HG03045 (cell line): ENCODE results near the gene REC8.
A peak's percentile ranks its signal among the peaks of the same experiment; 100 is the strongest.
"Not testable (repeated sequence)": the region's sequence is repeated elsewhere in the genome, so short reads cannot be mapped to it uniquely, and the experiment has no call there.

Experiments
- ATAC-seq: cut with Tn5 transposase; IDR thresholded peaks from one replicate; pipeline ENCODE4 v1.9.1; 2021; ENCODE audit warnings: mild to moderate bottlenecking, moderate library complexity; ENCODE audit not compliant: unreplicated experiment

Gene REC8

DNA sequence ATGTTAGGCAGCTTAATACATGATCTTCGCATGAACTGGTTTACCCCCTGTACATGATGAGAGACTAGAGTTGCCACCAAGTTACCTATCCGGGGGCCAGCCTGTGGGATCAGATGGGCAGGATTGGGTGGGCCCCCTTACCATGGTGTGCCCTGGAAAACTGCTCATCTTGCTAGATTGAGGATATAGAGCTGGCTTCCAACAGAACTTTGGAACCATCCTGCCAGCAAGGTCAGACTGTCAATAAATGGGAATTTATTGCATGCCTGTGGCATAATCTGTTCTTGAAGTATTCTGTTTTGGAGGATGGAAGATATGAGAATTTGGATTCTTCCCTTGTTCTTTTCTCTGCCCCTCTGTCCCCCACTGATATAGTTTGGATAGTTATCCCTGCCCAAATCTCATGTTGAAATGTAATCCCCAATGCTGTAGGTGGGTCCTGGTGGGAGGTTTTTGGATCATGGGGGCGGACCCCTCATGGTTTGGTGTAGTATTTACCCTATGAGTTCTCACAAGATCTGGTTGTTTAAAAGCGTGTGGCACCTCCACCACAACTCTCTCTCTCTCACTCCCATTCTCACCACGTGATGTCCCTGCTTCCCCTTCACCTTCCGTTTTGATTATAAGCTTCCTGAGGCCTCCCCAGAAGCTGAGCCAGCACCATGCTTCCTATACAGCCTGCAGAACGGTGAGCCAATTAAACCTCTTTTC lies 27.1 kb downstream of the REC8 start:
- ATAC-seq, result no peak

DNA sequence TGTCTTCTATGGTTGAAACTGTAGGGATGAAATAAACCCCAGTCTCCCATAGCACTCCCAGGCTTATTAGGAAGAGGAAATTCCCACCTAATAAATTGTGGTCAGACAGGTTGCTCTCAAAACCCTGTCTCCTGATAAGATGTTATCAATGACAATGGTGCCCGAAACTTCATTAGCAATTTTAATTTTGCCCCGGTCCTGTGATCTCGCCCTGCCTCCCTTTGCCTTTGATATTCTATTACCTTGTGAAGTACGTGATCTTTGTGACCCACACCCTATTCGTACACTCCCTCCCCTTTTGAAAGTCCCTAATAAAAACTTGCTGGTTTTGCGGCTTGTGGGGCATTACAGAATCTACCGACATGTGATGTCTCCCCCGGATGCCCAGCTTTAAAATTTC lies 30.7 kb downstream of the REC8 start:
- not testable (repeated sequence) for ATAC-seq

DNA sequence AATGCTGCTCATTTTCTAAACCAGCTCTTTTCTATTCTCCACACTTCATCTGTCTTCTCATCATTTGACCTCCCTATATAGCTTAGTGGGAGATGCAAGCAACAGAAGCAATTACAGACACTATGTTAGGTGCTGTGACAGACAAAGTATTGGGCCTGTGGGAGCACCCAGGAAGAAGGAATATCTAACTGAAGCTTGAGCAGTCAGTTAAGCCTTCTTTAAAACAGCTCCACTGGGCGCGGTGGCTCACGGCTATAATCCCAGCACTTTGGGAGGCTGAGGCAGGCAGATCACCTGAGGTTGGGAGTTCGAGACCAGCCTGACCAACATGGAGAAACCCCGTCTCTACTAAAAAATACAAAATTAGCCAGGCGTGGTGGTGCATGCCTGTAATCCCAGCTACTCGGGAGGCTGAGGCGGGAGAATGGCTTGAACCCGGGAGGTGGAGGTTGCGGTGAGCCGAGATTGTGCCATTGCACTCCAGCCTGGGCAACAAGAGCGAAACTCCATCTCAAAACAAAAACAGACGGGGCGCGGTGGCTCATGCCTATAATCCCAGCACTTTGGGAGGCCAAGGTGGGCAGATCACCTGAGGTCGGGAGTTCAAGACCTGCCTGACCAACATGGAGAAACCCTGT lies 31.5 kb downstream of the REC8 start:
- not testable (repeated sequence) for ATAC-seq

DNA sequence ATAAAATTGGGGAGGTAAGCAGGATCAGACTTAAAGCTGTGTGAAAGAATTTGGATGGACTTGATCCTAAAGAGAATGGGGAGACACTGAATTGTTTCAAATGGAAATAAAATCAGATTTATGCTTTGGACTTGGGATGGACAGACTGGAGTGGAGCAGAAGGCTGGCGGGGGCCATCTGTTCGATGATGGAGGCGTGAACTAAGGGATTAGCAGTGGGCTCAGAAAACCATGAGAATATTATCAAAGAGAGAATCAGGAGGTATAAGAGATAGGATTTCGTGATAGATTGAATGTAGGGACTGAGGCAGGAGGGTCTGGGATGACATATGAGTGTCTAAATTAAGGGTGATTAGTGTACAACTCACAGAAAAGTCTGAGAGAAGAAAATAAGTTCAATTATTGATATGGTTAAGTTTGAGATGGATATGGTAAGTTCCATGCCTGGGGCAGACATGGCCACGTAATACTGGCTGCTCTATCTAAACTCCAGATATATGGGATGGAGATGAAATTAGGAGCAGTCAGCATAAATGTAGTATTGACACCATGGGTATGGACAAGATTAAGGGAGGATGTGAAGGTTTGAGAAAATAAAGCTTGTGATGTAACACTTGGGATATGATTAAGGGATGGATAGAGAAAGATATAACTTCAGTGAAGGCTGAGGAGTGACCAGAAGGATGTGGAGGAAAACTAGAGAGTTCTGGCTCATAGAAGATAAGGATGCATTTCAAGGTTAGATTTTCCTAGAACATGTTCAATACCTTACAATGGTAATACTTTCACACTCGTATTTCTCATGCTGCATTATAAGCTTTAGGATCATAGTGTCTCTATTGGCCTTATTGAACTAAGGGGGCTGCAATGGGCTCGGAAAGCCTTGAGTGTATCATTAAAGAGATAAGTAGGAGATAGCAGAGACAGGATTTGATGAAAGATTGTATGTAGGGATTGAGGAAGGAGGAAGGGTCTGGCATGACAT lies 32.6 kb downstream of the REC8 start:
- no peak for ATAC-seq

DNA sequence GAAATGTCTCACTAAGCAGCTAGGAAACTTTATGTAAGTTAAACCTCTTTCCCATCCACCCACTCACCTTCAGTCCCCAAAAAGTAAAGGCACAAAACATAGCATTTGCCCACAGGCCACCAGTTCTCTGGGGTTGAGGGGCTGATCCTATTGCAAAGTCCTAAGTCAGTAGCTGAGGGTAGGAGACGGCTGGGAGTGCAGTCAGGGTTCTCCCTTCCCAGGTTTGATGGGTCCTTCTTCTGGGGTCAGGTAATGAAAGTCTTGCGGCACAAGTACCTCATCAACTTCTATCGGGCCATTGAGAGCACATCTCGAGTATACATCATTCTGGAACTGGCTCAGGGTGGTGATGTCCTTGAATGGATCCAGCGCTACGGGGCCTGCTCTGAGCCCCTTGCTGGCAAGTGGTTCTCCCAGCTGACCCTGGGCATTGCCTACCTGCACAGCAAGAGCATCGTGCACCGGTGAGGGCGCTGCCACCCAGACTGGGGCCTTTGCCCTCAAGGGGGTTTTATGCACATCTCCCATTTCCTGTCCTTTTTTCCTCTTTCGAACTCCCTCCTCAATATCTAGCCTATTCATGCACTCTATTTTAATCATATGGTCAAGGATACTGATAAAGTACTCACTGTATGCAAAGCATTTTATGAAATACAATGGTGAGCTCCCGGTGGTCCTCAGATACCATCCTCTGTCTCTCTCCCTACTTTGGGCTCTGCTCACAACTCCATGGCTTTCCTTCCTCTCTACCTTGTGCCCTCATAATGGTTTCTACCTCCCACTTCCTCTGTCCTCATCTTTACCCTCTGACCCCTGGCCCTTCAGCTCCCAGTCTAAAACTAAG lies 34.6 kb downstream of the REC8 start:
- ATAC-seq, result no peak

DNA sequence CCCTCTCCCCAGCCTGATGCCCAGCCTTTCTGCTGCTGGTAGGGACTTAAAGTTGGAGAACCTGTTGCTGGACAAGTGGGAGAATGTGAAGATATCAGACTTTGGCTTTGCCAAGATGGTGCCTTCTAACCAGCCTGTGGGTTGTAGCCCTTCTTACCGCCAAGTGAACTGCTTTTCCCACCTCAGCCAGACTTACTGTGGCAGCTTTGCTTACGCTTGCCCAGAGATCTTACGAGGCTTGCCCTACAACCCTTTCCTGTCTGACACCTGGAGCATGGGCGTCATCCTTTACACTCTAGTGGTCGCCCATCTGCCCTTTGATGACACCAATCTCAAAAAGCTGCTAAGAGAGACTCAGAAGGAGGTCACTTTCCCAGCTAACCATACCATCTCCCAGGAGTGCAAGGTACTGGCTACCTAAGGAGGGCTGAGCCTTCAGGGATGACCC lies 35.2 kb downstream of the REC8 start:
- ATAC-seq, result no peak

DNA sequence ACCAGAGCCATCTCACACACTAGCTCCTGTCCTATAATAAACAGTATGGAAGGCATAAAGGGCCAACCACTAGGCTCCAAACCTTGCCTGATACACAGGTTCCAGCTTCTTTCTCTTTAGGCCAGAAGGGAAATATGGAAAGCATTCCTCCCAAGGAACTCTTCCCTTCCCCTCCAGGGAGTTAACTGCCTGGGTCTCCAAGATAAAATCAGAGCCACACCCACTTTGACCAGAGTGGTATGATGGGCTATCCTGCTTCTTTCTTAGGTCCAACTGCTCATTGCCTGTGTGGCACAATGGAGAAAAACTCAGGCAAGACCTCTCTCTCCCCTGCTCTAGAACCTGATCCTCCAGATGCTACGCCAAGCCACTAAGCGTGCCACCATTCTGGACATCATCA lies 35.7 kb downstream of the REC8 start:
- ATAC-seq, result no peak

DNA sequence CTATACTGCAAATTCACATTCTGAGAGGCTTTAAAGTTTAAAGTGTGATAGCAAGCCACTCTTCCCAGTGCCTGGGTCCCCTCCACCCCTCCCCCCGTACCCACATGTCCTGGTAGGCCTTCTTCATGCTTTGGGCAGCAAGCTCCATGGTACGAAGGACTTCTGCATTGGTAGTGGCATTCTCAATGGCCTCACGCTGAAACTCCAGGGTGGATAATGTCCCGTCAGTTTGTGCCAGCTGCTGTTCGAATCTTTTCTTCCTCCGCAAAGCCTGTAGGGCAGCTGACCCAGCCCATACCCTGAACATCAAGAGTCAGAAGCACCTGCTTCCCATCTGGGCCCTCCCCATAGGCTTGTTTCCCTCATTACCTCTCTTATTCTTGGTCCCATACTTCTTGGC lies 39.4 kb downstream of the REC8 start:
- no peak for ATAC-seq

DNA sequence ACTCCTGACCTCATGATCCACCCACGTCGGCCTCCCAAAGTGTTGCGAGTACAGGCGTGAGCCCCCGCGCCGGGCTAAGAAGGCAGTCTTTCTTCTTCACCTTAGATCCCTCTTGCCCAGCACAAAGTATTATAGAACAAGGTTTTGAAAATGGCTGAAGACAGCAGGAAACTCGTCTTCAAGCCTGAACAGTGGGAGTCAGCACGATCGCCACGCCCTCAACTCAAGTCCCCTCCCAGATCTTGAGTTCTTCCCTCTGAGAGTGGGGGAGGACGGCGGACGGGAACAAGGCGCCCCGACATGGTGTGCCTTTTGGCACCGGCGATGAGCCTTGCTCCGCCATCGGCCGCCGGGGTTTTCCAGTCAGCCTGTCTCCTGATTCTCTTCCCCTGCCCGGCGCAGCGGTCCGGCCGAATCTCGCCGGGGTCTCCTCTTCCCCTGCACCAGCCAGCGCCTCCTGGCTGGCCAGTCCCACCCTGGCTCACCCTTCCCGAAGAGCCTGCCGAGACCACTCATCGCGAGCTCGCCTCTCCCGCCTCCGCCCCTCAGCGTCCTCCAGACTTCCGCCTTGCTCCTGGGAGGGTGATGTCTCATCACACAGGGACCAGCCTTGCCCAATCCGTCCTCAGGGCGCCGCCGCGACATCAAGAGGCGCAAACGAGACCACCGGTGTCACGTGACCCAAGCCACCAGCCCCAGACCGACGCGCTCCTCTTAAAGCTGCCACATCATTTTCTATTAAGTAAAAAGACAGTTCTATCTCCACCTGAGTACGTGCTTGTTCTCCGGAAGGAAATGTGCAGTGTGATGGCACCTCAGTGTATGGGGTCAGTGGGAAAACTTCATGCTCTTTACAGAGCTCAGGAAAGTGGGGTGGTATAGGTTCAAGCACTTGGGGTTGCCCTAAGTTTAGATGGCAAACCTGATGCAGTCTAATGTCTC lies 41.3 kb downstream of the REC8 start, which contains the start of gene CHMP4A:
Gene CHMP4A, minus strand, starts transcription at position 565 of the 942 bp plus-strand sequence. Its CDS starts 49 bp downstream, at position 516.
- ATAC-seq, result peak; percentile 80

DNA sequence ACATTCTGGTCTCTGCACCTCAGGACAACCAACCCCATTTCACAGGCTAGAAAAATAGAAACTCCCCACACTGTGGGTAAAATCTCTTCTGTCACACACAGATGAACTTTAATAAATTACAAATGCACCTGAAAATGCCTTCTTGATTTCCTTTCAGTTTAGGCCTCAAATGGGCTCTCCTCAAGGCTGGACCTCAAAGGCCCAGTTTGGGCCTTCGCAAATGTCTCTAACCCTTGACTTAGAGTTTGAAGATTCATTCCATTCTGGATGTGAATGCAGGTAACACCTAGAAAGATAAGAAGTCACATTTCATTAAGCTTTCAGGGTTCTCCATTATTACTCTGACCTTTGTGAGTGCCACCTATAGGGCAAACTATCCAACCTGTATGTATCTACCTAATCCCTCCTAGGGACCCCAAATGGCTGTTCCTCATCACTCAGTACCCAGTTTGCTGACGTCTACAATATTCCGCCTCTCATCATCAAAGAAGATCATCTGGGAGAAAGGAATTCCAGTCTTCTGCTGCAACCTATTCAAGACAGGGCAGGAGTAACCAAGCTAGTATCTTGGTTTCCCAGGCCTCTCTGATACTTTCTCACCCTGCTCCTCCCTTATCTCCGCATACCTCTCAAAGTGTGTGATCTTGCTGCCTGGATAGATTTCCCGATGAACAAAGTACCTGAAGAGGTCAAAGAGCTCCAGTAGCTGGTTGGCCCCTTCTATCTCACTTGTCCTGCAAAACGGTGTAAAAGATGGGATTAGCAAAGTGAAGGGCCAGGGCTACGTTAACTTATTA lies 42.2 kb downstream of the REC8 start:
- ATAC-seq, result no peak

DNA sequence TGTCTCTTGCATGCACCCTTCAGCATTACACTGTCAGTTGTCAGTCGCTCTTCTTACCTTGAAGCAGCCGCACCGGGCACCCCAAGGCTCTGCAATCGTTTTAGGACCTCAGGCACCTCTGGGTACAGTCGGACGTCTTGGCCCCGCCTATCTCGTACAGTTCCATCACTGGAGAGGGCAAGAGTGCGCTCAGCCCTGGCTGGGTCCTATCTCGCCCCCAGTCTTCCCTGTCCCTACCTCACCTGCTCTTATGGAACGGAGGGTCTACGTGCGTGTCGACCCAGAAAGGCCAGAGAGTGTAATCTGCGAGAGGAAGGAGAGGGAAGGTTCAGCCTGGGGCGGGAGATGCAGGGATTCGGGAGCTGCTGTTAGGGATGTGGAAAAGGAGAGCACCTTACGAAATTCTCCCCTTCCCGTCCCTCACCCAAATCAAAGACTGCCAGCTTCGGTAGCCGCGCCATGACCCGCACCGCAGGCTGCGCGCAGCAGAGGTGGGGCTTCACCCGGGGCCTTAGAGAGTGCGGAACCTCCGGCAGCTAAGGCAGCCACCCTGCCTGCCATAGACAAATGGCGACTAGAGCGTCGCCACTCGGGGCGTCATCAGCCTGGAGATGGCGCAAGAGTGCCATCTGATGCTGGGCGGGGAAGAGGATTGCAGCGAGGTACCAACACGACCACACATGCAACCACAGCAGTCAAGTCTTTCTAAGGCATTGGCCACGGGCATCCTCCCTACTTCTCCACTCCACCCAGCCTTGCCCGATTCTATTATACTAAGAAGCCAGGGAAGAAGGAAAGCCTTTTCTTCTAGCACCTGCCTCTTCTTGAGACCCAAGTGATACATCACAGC lies 43.8 kb downstream of the REC8 start, which contains the start of gene MDP1:
Gene MDP1, minus strand, starts transcription at position 572 of the 850 bp plus-strand sequence. Its CDS starts 111 bp downstream, at position 461.
- peak; percentile 61 for ATAC-seq

DNA sequence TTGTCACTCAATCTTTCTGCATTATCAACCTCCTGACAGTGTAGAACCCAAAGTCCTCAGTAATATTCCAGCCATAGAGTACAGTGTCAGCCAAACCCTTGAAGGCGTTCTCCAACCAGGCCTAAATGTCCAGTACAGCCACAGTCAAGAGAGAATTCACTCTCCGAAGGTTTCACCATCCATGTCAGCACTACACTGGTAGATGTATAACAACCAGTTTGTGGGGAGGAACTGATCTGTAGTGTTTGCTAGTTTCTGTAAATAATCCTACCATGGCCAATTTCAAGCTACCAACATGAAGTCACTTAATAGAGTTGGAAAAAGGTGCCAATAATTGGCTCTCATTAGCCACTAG lies 44.4 kb downstream of the REC8 start:
- ATAC-seq, result no peak

DNA sequence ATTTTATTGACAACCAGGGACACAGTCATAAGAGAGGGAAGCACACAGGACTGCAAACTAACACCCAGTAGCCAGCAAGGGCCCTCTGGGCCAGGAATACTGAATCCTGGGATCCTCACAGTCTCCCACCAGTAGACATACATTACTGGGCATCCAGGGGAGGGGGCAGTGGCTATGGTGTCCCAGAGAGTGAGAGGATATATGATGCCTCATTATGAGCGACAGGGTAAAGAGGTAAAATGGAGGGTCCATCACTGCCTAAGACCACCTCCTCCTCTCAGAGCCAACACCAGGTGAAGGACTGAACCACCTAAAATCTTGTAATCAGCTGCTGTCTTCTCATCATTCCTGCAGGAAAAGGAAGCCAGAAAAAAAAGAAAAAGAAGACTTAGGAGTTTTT lies 45.0 kb downstream of the REC8 start:
- not testable (repeated sequence) for ATAC-seq

DNA sequence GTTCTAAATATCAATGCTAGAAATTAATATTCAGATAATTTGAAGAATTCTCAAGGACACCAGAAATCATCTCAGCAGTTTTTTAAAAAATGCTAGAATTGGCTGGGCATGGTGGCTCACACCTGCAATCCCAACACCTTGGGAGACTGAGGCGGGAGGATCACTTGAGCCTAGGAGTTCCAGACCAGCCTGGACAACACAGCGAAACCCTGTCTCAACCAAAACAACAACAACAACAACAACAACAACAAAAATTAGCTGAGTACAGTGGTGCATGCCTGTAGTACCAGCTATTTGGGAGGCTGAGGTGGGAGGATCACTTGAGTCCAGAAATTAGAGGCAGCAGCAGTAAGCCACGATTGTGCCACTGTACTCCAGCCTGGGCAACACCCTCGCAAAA lies 47.2 kb downstream of the REC8 start:
- ATAC-seq, result no peak

DNA sequence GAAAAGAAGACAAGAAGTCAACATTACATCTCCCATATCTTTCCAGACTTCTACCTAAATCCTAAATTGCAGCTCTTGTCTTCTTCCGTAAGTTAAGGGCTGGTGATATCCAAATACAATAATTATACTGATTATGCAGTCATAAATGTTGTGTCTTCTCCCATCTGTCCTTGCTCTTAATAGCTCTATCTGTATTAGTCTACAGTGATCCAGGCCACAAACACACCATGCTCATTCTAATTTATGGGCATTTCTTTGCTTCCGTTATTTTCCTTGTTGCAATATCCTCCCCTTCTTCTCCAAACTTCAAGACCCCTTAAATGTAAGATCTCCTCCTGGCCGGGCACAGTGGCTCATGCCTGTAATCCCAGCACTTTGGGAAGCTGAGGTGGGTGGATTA lies 47.6 kb downstream of the REC8 start:
- ATAC-seq, result no peak

DNA sequence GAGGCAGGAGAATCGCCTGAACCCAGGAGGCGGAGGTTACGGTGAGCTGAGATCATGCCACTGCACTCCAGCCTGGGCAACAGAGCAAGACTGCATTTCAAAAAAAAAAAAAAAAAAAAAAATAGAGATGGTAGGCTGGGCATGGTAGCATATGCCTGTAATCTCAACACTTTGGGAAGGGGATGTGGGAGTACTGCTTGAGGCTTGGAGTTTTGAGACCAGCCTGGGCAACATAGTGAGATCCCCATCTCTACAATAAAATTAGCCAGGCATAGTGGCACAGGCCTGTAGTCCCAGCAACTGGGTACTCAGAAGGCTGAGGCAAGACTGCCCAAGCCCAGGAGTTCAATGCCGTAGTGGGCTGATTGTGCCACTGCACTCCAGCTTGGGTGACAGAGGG lies 51.1 kb downstream of the REC8 start:
- not testable (repeated sequence) for ATAC-seq

DNA sequence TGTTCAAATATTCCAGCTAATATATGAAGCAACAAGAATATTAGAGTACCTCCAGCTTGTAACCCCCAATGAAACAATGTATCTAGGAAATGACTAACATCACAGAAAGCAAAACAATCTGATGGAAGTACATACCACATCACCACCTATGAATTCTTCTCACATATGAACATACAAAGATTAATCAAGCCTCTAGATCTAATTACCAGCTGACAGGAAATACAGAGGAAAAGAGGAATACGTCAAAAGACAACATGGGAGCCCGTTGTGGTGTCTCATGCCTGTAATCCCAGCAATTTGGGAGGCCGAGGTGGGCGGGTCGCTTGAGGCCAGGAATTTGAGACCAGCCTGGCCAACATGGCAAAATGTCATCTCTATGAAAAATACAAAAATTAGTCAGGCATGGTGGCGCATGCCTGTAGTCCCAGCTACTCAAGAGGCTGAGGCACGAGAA lies 52.8 kb downstream of the REC8 start:
- ATAC-seq, result no peak
